Natural killer cell treated with Interleukin-12 subunit alpha and Interleukin-12 subunit beta and Interleukin-15 and Interleukin-18, amount 100 ng/mL, for 72 hours (primary cell): ENCODE measurements around the gene PIAS2. TPM values are rescaled to one million over a fixed set of nuclear protein-coding genes. Genes with fewer than 3 reads are reported as not detected.
A peak's percentile ranks its signal among the peaks of the same experiment; 100 is the strongest.
"Not testable (repeated sequence)": the region's sequence is repeated elsewhere in the genome, so short reads cannot be mapped to it uniquely, and the experiment has no call there.

ENCODE experiments used
- ATAC-seq, 2 donors: fragments of 150-1000 bp; cut with Tn5 transposase in 1 of 2; sonication (Bioruptor Pico), chemical (Tn5 transposase) in 1 of 2; 2 replicates each; pipeline ENCODE4 v1.10.0; 2021
- DNase-seq: peaks from one replicate; pipeline ENCODE4 v3.0.0; 2022; ENCODE audit warnings: low spot score
- H3K27ac Mint-ChIP-seq, 2 donors: 1 replicate in 1 of 2; 2 replicates in 1 of 2; pipeline ENCODE4 v1.8.0; 2022; ENCODE audit warnings: mixed read lengths in 2 of 2, mild to moderate bottlenecking in 1 of 2, moderate library complexity in 1 of 2
- H3K27me3 Mint-ChIP-seq, 2 donors: 1 replicate in 1 of 2; 2 replicates in 1 of 2; pipeline ENCODE4 v1.8.0; 2022; ENCODE audit warnings: mixed read lengths in 2 of 2
- H3K36me3 Mint-ChIP-seq: one replicate; pipeline ENCODE4 v1.8.0; 2022; ENCODE audit warnings: mixed read lengths
- H3K4me1 Mint-ChIP-seq, 2 donors: 1 replicate in 1 of 2; 2 replicates in 1 of 2; pipeline ENCODE4 v1.8.0; 2022; ENCODE audit warnings: low read depth in 2 of 2, mixed read lengths in 2 of 2, mild to moderate bottlenecking in 1 of 2
- H3K4me3 Mint-ChIP-seq: one replicate; pipeline ENCODE4 v1.8.0; 2022; ENCODE audit warnings: mixed read lengths
- H3K9me3 Mint-ChIP-seq: 2 replicates; pipeline ENCODE4 v1.8.0; 2022; ENCODE audit warnings: mixed read lengths
- total RNA-seq, 2 donors: library from RNA; stranded (reverse); gene quantifications; one replicate each; pipeline ENCODE4 v1.2.3, GENCODE V29; 2022

The PIAS2 gene
- total RNA-seq, 2 donors from 2014 or later, result 19.2 to 36.5 TPM

DNA sequence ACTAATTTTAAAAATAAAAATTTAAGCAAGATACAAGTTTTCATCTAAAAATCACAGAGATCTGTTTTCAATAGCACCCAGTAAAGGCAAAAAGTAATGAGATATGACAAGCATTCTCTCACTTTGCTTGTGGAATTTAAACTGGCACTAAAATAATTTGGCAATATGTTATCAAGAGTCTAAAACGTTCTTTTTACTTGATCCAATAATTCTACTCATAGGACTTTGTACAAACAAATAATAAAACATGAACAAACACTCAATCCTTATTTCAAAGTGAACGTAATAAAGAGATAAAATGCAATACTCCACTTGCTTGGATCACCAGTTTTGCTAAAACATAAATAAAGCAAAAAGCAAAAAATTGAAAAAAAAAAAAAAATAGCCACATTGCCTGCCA, 30.4 kb downstream of the PIAS2 start:
- peaks cover 15 to 19% of the 10 kb centered on the region in 2 donors for H3K4me1 Mint-ChIP-seq
- H3K4me3 Mint-ChIP-seq, result no peak overlapping the region
- H3K9me3 Mint-ChIP-seq, result peaks cover 6% of the 10 kb centered on the region
- no peaks in the 10 kb centered on the region for H3K27me3 Mint-ChIP-seq
- DNase-seq (no peak), ATAC-seq (no peak)
- H3K36me3 Mint-ChIP-seq, result peaks cover 31% of the 10 kb centered on the region
- no peak overlapping the region for H3K27ac Mint-ChIP-seq

DNA sequence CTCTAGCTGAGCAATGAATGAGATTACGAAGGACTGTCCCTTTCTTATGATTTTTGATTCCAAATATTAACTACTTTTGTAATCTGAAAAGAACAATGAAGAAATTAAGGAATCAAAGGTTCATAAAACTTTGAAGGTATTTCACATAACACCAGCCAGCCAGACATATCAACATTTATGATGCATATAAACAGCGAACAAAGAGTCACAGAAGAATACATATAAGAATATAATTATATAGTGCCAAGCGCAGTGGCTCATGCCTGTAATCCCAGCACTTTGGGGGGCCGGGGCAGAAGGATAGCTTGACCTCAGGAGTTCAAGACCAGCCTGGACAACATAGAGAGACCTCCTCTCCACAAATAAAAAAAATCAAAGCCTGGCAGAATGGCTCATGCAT, 34.1 kb downstream of the PIAS2 start:
- peaks cover 23% of the 10 kb centered on the region for H3K36me3 Mint-ChIP-seq
- H3K27me3 Mint-ChIP-seq, result no peaks in the 10 kb centered on the region
- no peak overlapping the region for H3K4me3 Mint-ChIP-seq
- ATAC-seq (no peak), DNase-seq (no peak)
- H3K9me3 Mint-ChIP-seq, result peaks cover 5% of the 10 kb centered on the region
- peaks cover 0 to 4% of the 10 kb centered on the region in 2 donors for H3K4me1 Mint-ChIP-seq
- no peak overlapping the region for H3K27ac Mint-ChIP-seq

GRCh38 chr18:46877329-46877987, 39.8 kb downstream of the PIAS2 start:
- ATAC-seq (no peak), DNase-seq (no peak)
- peaks cover 0 to 8% of the 10 kb centered on the region in 2 donors for H3K4me1 Mint-ChIP-seq
- H3K4me3 Mint-ChIP-seq, result no peak overlapping the region
- peaks cover 12% of the 10 kb centered on the region for H3K9me3 Mint-ChIP-seq
- H3K27ac Mint-ChIP-seq, result no peak overlapping the region
- no peaks in the 10 kb centered on the region for H3K27me3 Mint-ChIP-seq
- H3K36me3 Mint-ChIP-seq, result peaks cover 39% of the 10 kb centered on the region

- no peak overlapping the region for H3K4me3 Mint-ChIP-seq
- peaks cover 5% of the 10 kb centered on the region for H3K9me3 Mint-ChIP-seq
- DNase-seq (no peak), ATAC-seq (no peak)
- H3K4me1 Mint-ChIP-seq, result peaks cover 10 to 23% of the 10 kb centered on the region in 2 donors
- no peak overlapping the region for H3K27ac Mint-ChIP-seq
- no peaks in the 10 kb centered on the region for H3K27me3 Mint-ChIP-seq
- H3K36me3 Mint-ChIP-seq, result peaks cover 8% of the 10 kb centered on the region
Measured at GRCh38 chr18:46868169-46868921, 49.0 kb downstream of the PIAS2 start.

- no peak for DNase-seq
- Mint-ChIP-seq H3K9me3 (peaks cover 5% of the 10 kb centered on the region), H3K4me3 (no peak overlapping the region), H3K36me3 (peaks cover 8% of the 10 kb centered on the region), H3K27ac (no peak overlapping the region), H3K4me1 (peaks cover 10 to 23% of the 10 kb centered on the region in 2 donors), H3K27me3 (no peaks in the 10 kb centered on the region)
- no peak for ATAC-seq
Measured at GRCh38 chr18:46867367-46868143, 49.8 kb downstream of the PIAS2 start.

DNA sequence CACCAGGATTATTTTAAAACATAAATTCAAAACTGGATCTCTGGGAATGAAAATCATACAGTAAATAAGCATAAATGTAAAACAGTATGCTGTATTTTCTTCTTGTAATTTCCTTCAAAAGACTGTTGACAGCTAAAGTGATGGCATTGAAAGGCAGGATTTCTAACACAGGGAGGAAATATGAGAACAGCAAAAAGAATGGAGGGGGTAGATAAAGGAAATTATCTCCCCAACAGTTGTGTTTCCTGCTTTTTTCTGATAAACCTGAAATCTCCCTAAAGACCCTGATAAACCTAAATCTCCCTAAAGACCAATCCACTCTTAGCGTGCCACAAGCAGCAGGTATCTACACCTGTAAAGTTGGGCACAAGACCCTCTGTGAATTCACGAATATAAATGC, 50.8 kb downstream of the PIAS2 start:
- Mint-ChIP-seq H3K9me3 (peaks cover 5% of the 10 kb centered on the region), H3K4me1 (peaks cover 10 to 23% of the 10 kb centered on the region in 2 donors)

DNA sequence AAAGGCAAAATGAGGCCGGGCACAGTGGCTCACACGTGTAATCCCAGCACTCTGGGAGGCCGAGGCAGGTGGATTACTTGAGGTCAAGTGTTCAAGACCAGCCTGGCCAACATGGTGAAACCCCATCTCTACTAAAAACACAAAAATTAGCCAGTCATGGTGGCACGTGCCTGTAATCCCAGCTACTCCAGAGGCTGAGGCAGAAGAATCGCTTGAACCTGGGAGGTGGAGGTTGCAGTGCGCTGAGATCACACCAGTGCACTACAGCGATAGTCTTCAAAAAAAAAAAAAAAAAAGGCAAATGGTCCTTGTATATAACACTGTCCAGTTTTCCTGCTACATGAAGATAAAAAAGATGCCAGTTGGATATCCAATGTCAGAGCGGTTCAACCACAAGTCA, 52.1 kb downstream of the PIAS2 start:
- not testable (repeated sequence) for H3K27me3 Mint-ChIP-seq, DNase-seq, H3K27ac Mint-ChIP-seq, ATAC-seq, H3K36me3 Mint-ChIP-seq, H3K4me3 Mint-ChIP-seq, H3K9me3 Mint-ChIP-seq
- H3K4me1 Mint-ChIP-seq, result peaks cover 10 to 23% of the 10 kb centered on the region in 2 donors

More for the DNA sequence above, 50.8 kb downstream of the PIAS2 start:
- DNase-seq (no peak), ATAC-seq (no peak)
- no peak overlapping the region for H3K4me3 Mint-ChIP-seq
- no peaks in the 10 kb centered on the region for H3K27me3 Mint-ChIP-seq
- H3K27ac Mint-ChIP-seq, result no peak overlapping the region
- H3K36me3 Mint-ChIP-seq, result peaks cover 8% of the 10 kb centered on the region

DNA sequence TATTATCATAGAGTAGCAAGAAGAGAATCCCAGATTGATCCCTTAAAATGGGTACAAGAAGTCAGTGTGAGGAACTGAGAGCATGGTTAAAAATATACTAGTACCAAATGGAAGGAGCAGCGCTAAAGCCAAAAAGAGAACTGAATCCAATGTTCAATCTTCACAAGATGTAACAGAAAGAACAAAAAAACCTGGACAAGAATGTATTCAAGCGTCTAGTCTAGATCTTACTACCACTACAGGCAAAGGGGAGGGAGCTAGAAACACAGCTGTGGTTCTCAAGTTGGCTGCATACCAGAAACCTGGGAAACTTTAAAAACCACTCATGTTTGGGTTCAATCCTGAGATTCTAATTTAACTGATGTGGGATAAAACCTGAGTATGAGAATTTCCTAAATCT, 57.5 kb downstream of the PIAS2 start:
- Mint-ChIP-seq H3K27me3 (no peaks in the 10 kb centered on the region), H3K4me3 (no peak overlapping the region), H3K36me3 (peaks cover 6% of the 10 kb centered on the region), H3K9me3 (peaks cover 3% of the 10 kb centered on the region), H3K4me1 (peaks cover 10 to 22% of the 10 kb centered on the region in 2 donors), H3K27ac (peak overlapping the region in 1 of 2 donors; percentile 22)
- ATAC-seq, result no peak
- DNase-seq, result no peak

GRCh38 chr18:46858290-46858689, 59.0 kb downstream of the PIAS2 start:
- DNase-seq, result no peak
- H3K27me3 Mint-ChIP-seq, result no peaks in the 10 kb centered on the region
- ATAC-seq, result no peak
- no peak overlapping the region for H3K4me3 Mint-ChIP-seq
- H3K36me3 Mint-ChIP-seq, result peaks cover 6% of the 10 kb centered on the region
- H3K4me1 Mint-ChIP-seq, result peaks cover 10 to 22% of the 10 kb centered on the region in 2 donors
- peaks cover 3% of the 10 kb centered on the region for H3K9me3 Mint-ChIP-seq
- H3K27ac Mint-ChIP-seq, result peak overlapping the region in 1 of 2 donors; percentile 28

GRCh38 chr18:46856973-46857372, 60.3 kb downstream of the PIAS2 start:
- peaks cover 14% of the 10 kb centered on the region for H3K36me3 Mint-ChIP-seq
- H3K4me3 Mint-ChIP-seq, result no peak overlapping the region
- DNase-seq, result no peak
- ATAC-seq, result no peak
- peaks cover 3% of the 10 kb centered on the region for H3K9me3 Mint-ChIP-seq
- H3K27ac Mint-ChIP-seq, result no peak overlapping the region
- H3K4me1 Mint-ChIP-seq, result peaks cover 10 to 22% of the 10 kb centered on the region in 2 donors
- no peaks in the 10 kb centered on the region for H3K27me3 Mint-ChIP-seq

DNA sequence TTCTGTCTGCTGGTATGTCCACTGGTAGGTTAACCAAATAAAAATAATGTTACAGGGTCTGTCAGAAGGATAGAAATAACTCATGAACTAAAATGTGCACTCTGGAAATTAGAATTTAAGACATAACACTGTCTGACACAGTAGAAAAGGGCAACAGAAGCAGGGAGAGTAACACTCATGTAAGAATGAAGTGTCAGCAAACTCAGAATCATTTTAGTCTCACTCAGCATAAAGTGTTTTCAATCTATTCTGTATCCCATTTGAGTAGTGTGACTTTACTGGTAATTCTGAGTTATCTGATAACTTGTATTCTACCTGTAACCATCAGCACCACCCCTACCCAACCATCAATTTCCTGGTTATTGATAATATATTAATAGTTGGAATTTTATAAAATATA, 68.3 kb downstream of the PIAS2 start:
- Mint-ChIP-seq H3K4me1 (no peaks in the 10 kb centered on the region), H3K9me3 (no peaks in the 10 kb centered on the region), H3K27ac (no peak overlapping the region), H3K27me3 (no peaks in the 10 kb centered on the region), H3K36me3 (peaks cover 8% of the 10 kb centered on the region), H3K4me3 (no peak overlapping the region)
- no peak for ATAC-seq
- no peak for DNase-seq

GRCh38 chr18:46843372-46843771, 73.9 kb downstream of the PIAS2 start:
- Mint-ChIP-seq H3K4me3 (no peak overlapping the region), H3K36me3 (peaks cover 5% of the 10 kb centered on the region), H3K4me1 (no peaks in the 10 kb centered on the region), H3K27ac (no peak overlapping the region), H3K9me3 (no peaks in the 10 kb centered on the region), H3K27me3 (no peaks in the 10 kb centered on the region)
- no peak for ATAC-seq
- no peak for DNase-seq

GRCh38 chr18:46842583-46842982, 74.7 kb downstream of the PIAS2 start:
- DNase-seq (no peak), ATAC-seq (no peak)
- H3K27ac Mint-ChIP-seq, result no peak overlapping the region
- peaks cover 5% of the 10 kb centered on the region for H3K36me3 Mint-ChIP-seq
- no peaks in the 10 kb centered on the region for H3K4me1 Mint-ChIP-seq
- H3K9me3 Mint-ChIP-seq, result no peaks in the 10 kb centered on the region
- no peak overlapping the region for H3K4me3 Mint-ChIP-seq
- H3K27me3 Mint-ChIP-seq, result no peaks in the 10 kb centered on the region

DNA sequence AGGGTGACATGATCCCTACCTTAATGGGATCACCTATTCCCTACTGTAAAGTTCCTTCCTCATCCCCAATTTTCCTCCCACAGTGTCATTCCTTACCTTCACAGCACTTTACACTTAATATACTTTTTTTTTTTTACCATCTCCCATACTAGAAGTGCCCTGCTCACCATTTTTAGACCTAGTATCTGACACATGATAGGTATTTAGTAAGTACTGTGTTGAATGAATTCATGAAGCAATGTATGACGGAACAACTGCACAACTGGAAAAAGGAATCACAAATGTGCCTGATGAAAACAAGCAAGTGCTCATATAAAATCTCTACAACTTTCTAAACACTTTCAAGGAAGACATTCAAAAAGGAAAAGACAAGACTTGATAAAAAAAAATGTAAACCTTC, 83.4 kb downstream of the PIAS2 start:
- ATAC-seq (no peak), DNase-seq (no peak)
- H3K4me1 Mint-ChIP-seq, result no peaks in the 10 kb centered on the region
- peaks cover 5% of the 10 kb centered on the region for H3K36me3 Mint-ChIP-seq
- H3K4me3 Mint-ChIP-seq, result no peak overlapping the region
- H3K27me3 Mint-ChIP-seq, result no peaks in the 10 kb centered on the region
- no peaks in the 10 kb centered on the region for H3K9me3 Mint-ChIP-seq
- no peak overlapping the region for H3K27ac Mint-ChIP-seq
